Keratinocyte (primary cell): Measurements from ENCODE around the gene GAB1. TPM values are rescaled to one million over a fixed set of nuclear protein-coding genes. Genes with fewer than 3 reads are reported as not detected.

Experiments
- DNase-seq: peaks from one replicate; pipeline ENCODE4 v3.0.0-alpha.2; 2011; ENCODE audit warnings: low read depth, missing footprints, low spot score
- FAIRE-seq: peaks from 2 replicates; lab custom pipeline; 2011; peaks lifted over from hg19 to GRCh38; lab: Jason Lieb, UNC
- H2AFZ ChIP-seq: 2 replicates; pipeline ENCODE4 v1.6.0; 2012; ENCODE audit warnings: low read length, control low read depth, inconsistent platforms; ENCODE audit not compliant: control insufficient read depth
- H3K27ac ChIP-seq: 2 replicates; pipeline ENCODE4 v1.5.1; 2011; ENCODE audit warnings: low read length; ENCODE audit not compliant: control insufficient read depth, insufficient read depth
- H3K27me3 ChIP-seq: 3 replicates; pipeline ENCODE4 v1.6.0; 2011; ENCODE audit warnings: low read length; ENCODE audit not compliant: control insufficient read depth, insufficient read depth; ENCODE audit errors: extremely low read depth
- H3K36me3 ChIP-seq, 2 experiments: 2 replicates in 1 of 2; 3 replicates in 1 of 2; pipeline ENCODE4 v1.5.1; 2011; ENCODE audit warnings: low read length in 2 of 2, mild to moderate bottlenecking in 1 of 2; ENCODE audit not compliant: control insufficient read depth in 2 of 2, insufficient read depth in 2 of 2; ENCODE audit errors: extremely low read depth in 1 of 2
- H3K4me1 ChIP-seq: 3 replicates; pipeline ENCODE4 v1.5.1; 2011; ENCODE audit warnings: low read length; ENCODE audit not compliant: control insufficient read depth, insufficient read depth; ENCODE audit errors: extremely low read depth
- H3K4me2 ChIP-seq: 3 replicates; pipeline ENCODE4 v1.6.0; 2011; ENCODE audit warnings: low read depth, low read length; ENCODE audit not compliant: control insufficient read depth, insufficient read depth; ENCODE audit errors: extremely low read depth
- H3K4me3 ChIP-seq, 3 experiments: fragments of 200-600 bp in 1 of 3; sonication (generic) in 1 of 3; 2 replicates in 2 of 3; 3 replicates in 1 of 3; pipeline ENCODE4 v1.5.1; 2011 to 2016; ENCODE audit warnings: low read length in 3 of 3, mild to moderate bottlenecking in 3 of 3, control low read depth in 2 of 3, inconsistent platforms in 1 of 3, low read depth in 1 of 3, mixed read lengths in 1 of 3, mixed run types in 1 of 3, moderate library complexity in 1 of 3; ENCODE audit not compliant: control insufficient read depth in 2 of 3, insufficient read depth in 2 of 3; ENCODE audit errors: extremely low read depth in 1 of 3
- H3K79me2 ChIP-seq: 2 replicates; pipeline ENCODE4 v1.6.0; 2012; ENCODE audit warnings: low read length; ENCODE audit not compliant: control insufficient read depth, insufficient read depth
- H3K9ac ChIP-seq: 3 replicates; pipeline ENCODE4 v1.6.0; 2011; ENCODE audit warnings: low read length; ENCODE audit not compliant: control insufficient read depth, insufficient read depth; ENCODE audit errors: extremely low read depth
- H3K9me1 ChIP-seq: 3 replicates; pipeline ENCODE4 v1.6.0; 2011; ENCODE audit warnings: low read length; ENCODE audit not compliant: control insufficient read depth, insufficient read depth; ENCODE audit errors: extremely low read depth
- H3K9me3 ChIP-seq: 2 replicates; pipeline ENCODE4 v1.5.1; 2012; ENCODE audit warnings: low read depth, low read length; ENCODE audit not compliant: control insufficient read depth
- H4K20me1 ChIP-seq: 3 replicates; pipeline ENCODE4 v1.6.0; 2011; ENCODE audit warnings: low read length; ENCODE audit not compliant: control insufficient read depth, insufficient read depth; ENCODE audit errors: extremely low read depth
- CTCF ChIP-seq, 3 experiments: IDR thresholded peaks in 1 of 3; conservative IDR thresholded peaks in 1 of 3; optimal IDR thresholded peaks in 1 of 3; 2 replicates in 2 of 3; 3 replicates in 1 of 3; pipeline versions ENCODE3 to v1.5.1; 2011; ENCODE audit warnings: low read length in 3 of 3, mild to moderate bottlenecking in 3 of 3, moderate library complexity in 2 of 3, control low read depth in 1 of 3, inconsistent platforms in 1 of 3; ENCODE audit not compliant: insufficient read depth in 2 of 3; ENCODE audit errors: extremely low read depth in 1 of 3
- EZH2 ChIP-seq: IDR thresholded peaks from one replicate; pipeline ENCODE4 v1.6.1; 2012; ENCODE audit warnings: inconsistent platforms, mild to moderate bottlenecking, low read length, moderate library complexity
- dilution Hi-C: fragments of 300-500 bp; cut with MboI; formaldehyde crosslinking; loops from one replicate; pipeline ENCODE4 v1.7.0; 2020; ENCODE audit warnings: low sequenced_read_pairs; ENCODE audit not compliant: extremely low pct_ligation_motif_present
- polyA plus RNA-seq, 5 experiments: library from polyadenylated mRNA; depleted of rRNA in 3 of 5; stranded (reverse) in 3 of 5; stranded (forward) in 1 of 5; unstranded in 1 of 5; fragments of >200 nt; gene quantifications; 1 replicate in 1 of 5; 2 replicates in 3 of 5; 3 replicates in 1 of 5; pipeline versions ENCODE4 v1.2.1 to v1.2.3, GENCODE V29; 2011 to 2012; ENCODE audit warnings: missing spikeins in 2 of 5, low read depth in 1 of 5, low replicate concordance in 1 of 5

GAB1 gene
- polyA plus RNA-seq, 1 donor (not counting 4 experiments of a cell fraction or from before 2014, with no cell fraction given), result 11.0 TPM

GRCh38 chr4:143313996-143314395, 22.7 kb upstream of the GAB1 start:
- Histone ChIP-seq H2AFZ (no peak overlapping the region), H3K9me3 (no peaks in the 10 kb centered on the region), H3K4me3 (no peak overlapping the region), H3K27me3 (no peaks in the 10 kb centered on the region), H3K36me3 (no peaks in the 10 kb centered on the region), H3K79me2 (no peaks in the 10 kb centered on the region), H3K9me1 (no peaks in the 10 kb centered on the region), H4K20me1 (no peaks in the 10 kb centered on the region), H3K9ac (no peak overlapping the region), H3K4me2 (no peak overlapping the region), H3K27ac (no peak overlapping the region), H3K4me1 (no peaks in the 10 kb centered on the region)
- DNase-seq (no peak), FAIRE-seq (no peak)
- dilution Hi-C loops, result no loop called here
- TF ChIP-seq CTCF (optimal IDR thresholded peaks at IDR 0.05 in 1 of 3, IDR thresholded peaks at IDR 0.05 in 1 of 3, conservative IDR thresholded peaks at IDR 0.05 in 1 of 3; ENCODE audit: extremely low read depth in 1 of 3, insufficient read depth in 2 of 3, low read length in 3 of 3) (no peak), EZH2 (no peak)

GRCh38 chr4:143320113-143320512, 16.6 kb upstream of the GAB1 start:
- Histone ChIP-seq H3K4me3 (no peak overlapping the region), H3K9ac (no peak overlapping the region), H3K9me1 (no peaks in the 10 kb centered on the region), H3K4me1 (no peaks in the 10 kb centered on the region), H3K79me2 (no peaks in the 10 kb centered on the region), H4K20me1 (no peaks in the 10 kb centered on the region), H2AFZ (no peak overlapping the region), H3K36me3 (no peaks in the 10 kb centered on the region), H3K27ac (no peak overlapping the region), H3K27me3 (no peaks in the 10 kb centered on the region), H3K9me3 (no peaks in the 10 kb centered on the region), H3K4me2 (no peak overlapping the region)
- FAIRE-seq, result no peak
- TF ChIP-seq CTCF (optimal IDR thresholded peaks at IDR 0.05 in 1 of 3, IDR thresholded peaks at IDR 0.05 in 1 of 3, conservative IDR thresholded peaks at IDR 0.05 in 1 of 3; ENCODE audit: extremely low read depth in 1 of 3, insufficient read depth in 2 of 3, low read length in 3 of 3) (no peak), EZH2 (no peak)
- no peak for DNase-seq
- dilution Hi-C loops, result no loop called here
